GM19025 (cell line): Measurements from ENCODE around the gene CAPN13.
A peak's percentile ranks its signal among the peaks of the same experiment; 100 is the strongest.

Experiments
- ATAC-seq: cut with Tn5 transposase; IDR thresholded peaks from one replicate; pipeline ENCODE4 v1.9.1; 2021; ENCODE audit warnings: mild to moderate bottlenecking, low read depth, moderate library complexity; ENCODE audit not compliant: unreplicated experiment

CAPN13 gene

DNA sequence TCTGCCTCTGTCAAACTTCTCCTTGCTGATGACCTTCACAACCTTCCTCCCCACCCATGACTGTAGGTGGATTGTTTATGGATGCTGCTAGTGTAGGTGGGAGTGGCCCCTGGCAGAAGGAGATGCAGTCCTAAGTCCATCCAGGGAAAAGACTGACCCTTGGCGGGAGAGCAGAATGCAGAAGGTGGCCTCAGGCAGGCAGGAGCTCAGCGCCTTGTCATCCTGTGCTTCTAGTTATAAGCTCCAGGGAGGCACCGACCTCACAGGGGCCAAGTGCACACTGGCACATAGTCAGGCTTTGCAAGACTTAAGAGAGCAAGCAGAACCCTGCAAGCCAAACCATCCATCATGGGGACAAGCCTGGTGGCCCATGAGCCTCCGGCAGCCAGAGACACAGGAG is 74.4 kb downstream of the CAPN13 start:
- ATAC-seq, result no peak

GRCh38 chr2:30732376-30732775 is 74.9 kb downstream of the CAPN13 start:
- ATAC-seq, result no peak

DNA sequence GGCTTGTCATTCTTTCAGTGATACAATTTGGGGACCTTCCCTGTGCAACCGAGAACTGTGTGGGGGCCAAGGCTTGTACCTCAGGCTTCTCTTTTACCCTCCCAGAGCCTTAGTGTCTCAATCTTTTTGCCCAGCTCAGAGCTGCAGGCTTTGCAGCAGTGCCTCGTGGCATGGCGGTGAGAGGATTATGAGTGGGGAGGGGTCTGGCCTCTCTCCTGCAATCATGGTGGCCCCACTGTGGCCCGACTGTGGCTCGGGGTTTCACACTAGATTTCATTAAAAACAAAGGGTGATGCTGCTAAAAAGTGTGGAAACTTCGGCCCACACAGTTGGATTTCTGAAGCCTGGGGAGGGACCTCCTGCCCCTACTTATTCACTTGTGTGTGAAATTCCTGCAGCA is 75.5 kb downstream of the CAPN13 start:
- ATAC-seq, result no peak

- no peak for ATAC-seq
Observed at GRCh38 chr2:30730736-30731647, 76.3 kb downstream of the CAPN13 start.

DNA sequence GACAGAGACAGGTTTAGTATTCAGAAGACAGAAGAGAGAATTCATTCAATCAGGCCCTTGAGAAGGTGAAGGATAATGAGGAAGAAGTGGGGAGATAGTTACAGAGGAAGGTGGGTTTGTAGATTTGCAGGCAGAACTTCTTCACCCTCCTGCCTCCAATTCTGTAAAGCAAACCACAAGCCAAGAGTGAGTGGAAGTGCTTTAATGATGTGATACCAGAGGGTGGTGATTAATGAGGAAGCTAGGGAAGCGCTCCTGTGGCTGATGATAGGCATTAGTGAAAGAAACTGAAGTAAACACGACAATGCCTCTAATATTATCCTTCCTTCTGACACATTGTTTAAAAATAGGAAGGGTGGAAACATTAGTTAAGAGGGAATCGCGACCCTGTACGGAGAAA is 78.2 kb downstream of the CAPN13 start:
- ATAC-seq, result no peak

- no peak for ATAC-seq
Observed at GRCh38 chr2:30722936-30723725, 84.1 kb downstream of the CAPN13 start.

- ATAC-seq, result no peak
Observed at GRCh38 chr2:30721668-30722647, 85.3 kb downstream of the CAPN13 start.

- ATAC-seq, result no peak
Observed at GRCh38 chr2:30721241-30721640, 86.0 kb downstream of the CAPN13 start.

DNA sequence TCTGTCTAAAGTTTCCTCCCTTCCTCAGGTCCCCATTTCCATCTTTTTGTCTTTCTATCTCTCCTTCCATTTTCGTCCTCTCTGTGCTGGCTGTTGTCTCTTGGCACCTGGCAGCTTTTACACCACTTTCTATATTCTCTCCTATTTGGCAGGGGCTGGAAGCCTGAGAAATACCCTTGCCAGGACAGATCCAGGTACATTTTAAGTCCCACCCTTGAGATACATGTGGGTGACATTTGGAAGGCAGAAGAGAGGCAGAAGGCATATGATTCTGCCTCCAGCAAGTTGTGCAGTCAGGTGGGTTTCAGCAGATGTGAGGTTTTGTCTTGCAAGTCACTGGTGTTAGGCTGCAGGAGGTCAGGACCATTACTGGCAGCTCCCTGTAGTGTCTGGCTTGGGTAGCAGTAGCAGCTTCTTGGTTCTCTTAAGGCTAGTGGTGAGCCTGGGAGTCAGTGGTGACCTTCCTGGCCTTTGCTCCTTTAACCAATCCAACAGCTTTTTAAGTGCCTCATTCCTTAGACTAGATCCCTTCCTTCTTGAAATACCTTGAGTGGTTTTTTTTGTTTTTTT is 90.1 kb downstream of the CAPN13 start:
- no peak for ATAC-seq

DNA sequence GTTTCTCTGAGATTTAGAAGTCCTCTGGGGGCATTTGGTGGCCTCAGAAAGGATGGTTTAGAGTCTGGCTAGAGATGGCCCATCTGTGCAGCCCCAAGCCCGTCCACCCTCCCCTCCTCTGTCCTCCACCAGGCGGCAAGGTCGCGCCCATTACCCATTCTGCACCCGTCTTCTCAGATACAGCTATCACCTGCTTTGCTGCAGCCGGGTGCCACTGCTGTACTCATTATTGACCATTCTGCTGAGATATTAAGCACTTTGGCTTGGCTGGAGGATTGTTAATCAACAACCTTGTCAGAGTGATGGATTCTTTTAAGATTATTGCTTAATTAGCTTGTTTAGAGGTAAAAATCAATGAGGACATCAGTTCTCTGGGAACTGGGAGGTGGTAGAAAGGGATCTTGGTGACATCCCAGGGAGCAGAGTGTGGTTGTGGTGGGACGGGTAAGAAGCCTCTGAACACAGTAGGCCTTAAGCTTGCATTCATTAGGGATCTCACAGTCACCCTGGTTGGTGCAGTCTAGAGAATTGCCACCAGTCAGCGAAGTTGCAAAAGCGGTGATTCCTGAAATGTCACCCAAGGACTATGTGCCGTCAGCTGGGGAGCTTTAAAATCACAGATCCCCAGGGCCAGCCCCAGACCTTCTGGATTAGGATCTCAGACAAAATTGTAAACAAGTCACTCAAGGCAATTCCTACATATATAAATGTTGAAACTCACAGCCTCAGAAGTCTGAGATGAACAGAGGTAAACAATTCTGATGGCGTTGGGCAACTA is 90.9 kb downstream of the CAPN13 start:
- no peak for ATAC-seq

- no peak for ATAC-seq
Observed at GRCh38 chr2:30714811-30715709, 92.2 kb downstream of the CAPN13 start.

- ATAC-seq, result no peak
Observed at GRCh38 chr2:30713698-30714097, 93.5 kb downstream of the CAPN13 start.

DNA sequence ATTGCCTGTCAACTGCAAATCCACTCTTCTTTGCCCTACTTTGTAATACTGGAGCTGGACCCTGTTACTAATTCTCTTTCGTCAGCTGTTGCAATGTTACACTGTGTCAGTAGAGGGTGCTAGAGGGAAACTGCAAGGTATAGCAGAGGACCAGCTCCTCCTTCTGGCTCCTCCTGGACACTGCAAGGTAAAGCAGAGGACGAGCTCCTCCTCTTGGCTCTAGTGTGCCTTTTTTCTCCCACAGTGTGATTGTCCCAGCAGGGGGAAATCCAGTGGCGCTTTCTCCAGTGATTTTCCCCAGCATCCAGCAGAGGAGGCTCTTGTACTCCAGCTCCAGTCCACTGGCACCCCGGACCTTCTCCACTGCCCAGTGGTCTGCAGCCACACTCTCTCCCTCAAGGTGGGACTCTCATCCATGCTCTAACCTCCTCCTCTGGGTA is 95.6 kb downstream of the CAPN13 start:
- peak; percentile 81 for ATAC-seq

DNA sequence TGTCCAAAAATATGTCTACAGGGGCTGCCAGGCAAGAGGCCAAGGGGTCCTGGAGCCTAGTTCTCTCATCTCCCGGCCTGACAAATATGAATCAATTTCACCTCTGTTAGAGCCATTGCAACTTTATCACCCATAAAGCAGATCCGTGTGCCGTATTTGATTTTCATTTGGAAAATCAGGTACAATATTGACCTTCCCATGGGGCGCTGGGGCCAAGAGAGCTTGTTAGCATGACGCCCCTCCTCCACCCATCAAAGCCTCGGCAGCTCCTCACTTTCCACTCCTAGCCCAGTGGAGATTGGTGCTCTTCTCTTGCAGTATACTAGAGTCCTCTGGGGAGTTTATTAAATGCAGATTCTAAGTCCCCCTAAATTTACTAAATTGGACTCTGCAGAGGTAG is 96.8 kb downstream of the CAPN13 start:
- no peak for ATAC-seq

GRCh38 chr2:30710016-30710415 is 97.2 kb downstream of the CAPN13 start:
- ATAC-seq, result no peak

DNA sequence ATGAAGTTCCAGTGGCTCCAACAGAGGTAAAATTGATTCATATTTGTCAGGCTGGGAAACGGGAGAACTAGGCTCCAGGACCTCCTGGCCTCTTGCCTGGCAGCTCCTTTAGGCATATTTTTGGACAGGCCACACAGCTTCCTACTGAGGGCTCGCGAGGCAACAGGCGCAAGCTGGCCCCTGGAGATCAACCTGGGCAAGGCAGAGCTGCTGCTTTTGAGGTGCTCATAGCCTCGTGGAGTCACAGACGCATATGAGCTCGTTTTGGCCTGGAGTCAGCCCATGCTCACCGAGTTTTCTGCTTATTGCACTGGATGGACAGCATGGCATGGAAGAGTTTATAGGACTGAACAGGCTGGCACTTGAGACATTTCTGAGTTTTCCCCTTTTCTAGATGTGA is 97.7 kb downstream of the CAPN13 start:
- no peak for ATAC-seq

GRCh38 chr2:30708491-30709290 is 98.6 kb downstream of the CAPN13 start:
- no peak for ATAC-seq
